OCI-LY1 (cell line): ENCODE data around the gene GNB4.

ENCODE experiments used
- H2AFZ ChIP-seq: fragments of 200-600 bp; sonication (generic), shearing (Covaris generic); 2 replicates; pipeline ENCODE4 v1.6.0; 2014; ENCODE audit warnings: antibody characterized with exemption, mild to moderate bottlenecking, low read length
- H3F3A ChIP-seq: fragments of 200-600 bp; sonication (generic), shearing (Covaris generic); 2 replicates; pipeline ENCODE4 v1.6.0; 2014; ENCODE audit warnings: mild to moderate bottlenecking, antibody characterized with exemption, low read length, moderate library complexity; ENCODE audit not compliant: insufficient read depth
- H3K27ac ChIP-seq: fragments of 200-600 bp; sonication (generic); 2 replicates; pipeline ENCODE4 v1.5.1; 2014; ENCODE audit warnings: low read length, mixed run types, mild to moderate bottlenecking, low read depth; ENCODE audit not compliant: poor library complexity, severe bottlenecking
- H3K27me3 ChIP-seq: fragments of 200-600 bp; sonication (generic); 2 replicates; pipeline ENCODE4 v1.6.0; 2014; ENCODE audit warnings: antibody characterized with exemption, mild to moderate bottlenecking, low read length, moderate library complexity; ENCODE audit not compliant: insufficient read depth
- H3K36me3 ChIP-seq: fragments of 200-600 bp; sonication (generic); 2 replicates; pipeline ENCODE4 v1.6.1; 2014; ENCODE audit warnings: mild to moderate bottlenecking, antibody characterized with exemption, low read length, moderate library complexity, mixed read lengths; ENCODE audit not compliant: insufficient read depth
- H3K4me1 ChIP-seq: fragments of 200-600 bp; sonication (generic); 2 replicates; pipeline ENCODE4 v1.5.1; 2014; ENCODE audit warnings: mild to moderate bottlenecking, low read length, moderate library complexity; ENCODE audit not compliant: insufficient read depth, severe bottlenecking
- H3K4me2 ChIP-seq: fragments of 200-600 bp; sonication (generic), shearing (Covaris generic); 2 replicates; pipeline ENCODE4 v1.6.1; 2014; ENCODE audit warnings: low read length
- H3K4me3 ChIP-seq: fragments of 200-600 bp; sonication (generic); 2 replicates; pipeline ENCODE4 v1.5.1; 2014; ENCODE audit warnings: low read length, low read depth, mild to moderate bottlenecking, mixed read lengths; ENCODE audit not compliant: poor library complexity, severe bottlenecking
- H3K79me2 ChIP-seq: fragments of 200-600 bp; shearing (Covaris generic); 2 replicates; pipeline ENCODE4 v1.6.1; 2016; ENCODE audit warnings: mixed run types, low read length, mixed read lengths; ENCODE audit not compliant: insufficient read depth
- H3K9ac ChIP-seq: fragments of 200-600 bp; sonication (generic), shearing (Covaris generic); 2 replicates; pipeline ENCODE4 v1.6.1; 2014; ENCODE audit warnings: mild to moderate bottlenecking, low read length, mixed read lengths
- H3K9me2 ChIP-seq: fragments of 200-600 bp; sonication (generic), shearing (Covaris generic); 2 replicates; pipeline ENCODE4 v1.6.1; 2014; ENCODE audit warnings: low read depth, mild to moderate bottlenecking, low read length, mixed read lengths
- H3K9me3 ChIP-seq: fragments of 200-600 bp; shearing (Covaris generic); 2 replicates; pipeline ENCODE4 v1.6.1; 2014; ENCODE audit warnings: low read length, mixed read lengths
- H4K20me1 ChIP-seq: fragments of 200-600 bp; sonication (generic), shearing (Covaris generic); 2 replicates; pipeline ENCODE4 v1.6.0; 2016; ENCODE audit warnings: mild to moderate bottlenecking, low read length; ENCODE audit not compliant: insufficient read depth
- EZH2 ChIP-seq: fragments of 200-600 bp; sonication (generic), shearing (Covaris generic); IDR thresholded peaks from 2 replicates; pipeline ENCODE4 v1.8.0; 2017; ENCODE audit warnings: borderline replicate concordance, mixed run types, mild to moderate bottlenecking, antibody characterized with exemption, low read length, moderate library complexity, mixed read lengths
- TF ChIP-seq, protein P1 (sequence below): fragments of 200-600 bp; sonication (generic), shearing (Covaris generic); IDR thresholded peaks from 2 replicates; pipeline ENCODE4 v1.5.1; 2017; ENCODE audit warnings: mild to moderate bottlenecking, antibody characterized with exemption, low read length, moderate library complexity, mixed read lengths

Gene GNB4

DNA sequence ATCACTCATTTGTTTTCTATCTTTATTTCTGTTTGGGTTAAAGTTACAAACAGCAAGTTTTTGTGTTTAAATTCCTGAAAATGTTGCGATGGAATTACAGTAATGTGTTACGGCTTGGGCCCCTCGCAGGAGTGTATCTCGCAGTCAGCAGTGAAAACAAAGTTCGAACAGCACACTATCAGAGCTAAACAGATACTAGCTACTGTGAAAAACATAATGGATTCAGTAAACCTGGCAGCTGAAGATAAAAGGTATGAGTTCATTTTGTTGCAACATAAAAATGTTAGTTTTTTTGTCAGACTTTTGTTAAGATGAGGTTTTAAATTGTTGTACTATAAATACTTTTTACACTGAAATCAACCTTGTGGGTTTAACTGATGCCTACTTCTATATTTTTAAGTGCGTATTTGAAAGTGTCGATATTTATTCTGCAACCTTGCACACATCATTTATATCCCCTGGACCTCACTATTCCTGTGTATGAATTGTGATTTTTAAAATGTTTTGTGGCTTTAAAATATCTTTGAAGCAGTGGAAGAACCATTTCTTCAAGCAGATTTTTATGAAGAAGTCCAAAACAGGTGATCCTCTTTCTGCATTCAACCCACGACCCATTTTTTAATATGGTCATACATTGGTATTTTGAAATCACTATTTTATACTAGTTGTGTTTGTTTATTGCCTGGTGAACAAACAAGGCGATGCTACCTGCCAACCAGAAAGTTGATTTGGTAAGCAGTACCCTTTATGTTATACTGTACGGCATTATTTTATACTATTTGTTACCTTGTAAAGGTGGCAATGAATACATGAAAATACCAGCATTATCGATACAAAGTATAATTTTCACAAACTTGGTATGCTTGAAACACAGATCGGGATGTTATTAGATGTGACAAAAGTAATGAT is 75.9 kb downstream of the GNB4 start:
- H3K4me3 ChIP-seq: no peak overlapping the region

DNA sequence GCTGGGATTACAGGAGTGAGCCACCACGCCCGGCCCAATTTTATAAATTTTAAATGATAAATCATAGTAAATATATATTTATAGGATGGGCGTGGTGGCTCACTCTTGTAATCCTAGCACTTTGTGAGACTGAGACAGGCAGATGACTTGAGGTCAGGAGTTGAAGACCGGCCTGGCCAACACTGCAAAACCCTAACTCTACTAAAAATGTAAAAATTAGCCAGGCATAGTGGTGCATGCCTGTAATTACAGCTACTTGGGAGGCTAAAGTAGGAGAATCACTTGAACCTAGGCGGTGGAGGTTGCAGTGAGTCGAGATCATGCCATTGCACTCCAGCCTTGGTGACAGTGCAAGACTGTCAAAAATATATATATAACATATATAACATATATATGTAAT is 77.3 kb downstream of the GNB4 start:
- Histone ChIP-seq H3K9me3 (no peaks in the 10 kb centered on the region), H3K9me2 (no peaks in the 10 kb centered on the region), H3K27ac (no peak overlapping the region), H2AFZ (no peak overlapping the region), H3K4me3 (no peak overlapping the region), H3K27me3 (no peaks in the 10 kb centered on the region), H3K79me2 (no peaks in the 10 kb centered on the region), H3K4me2 (no peak overlapping the region), H4K20me1 (no peaks in the 10 kb centered on the region), H3K36me3 (peaks cover 67% of the 10 kb centered on the region), H3F3A (no peaks in the 10 kb centered on the region), H3K4me1 (no peaks in the 10 kb centered on the region), H3K9ac (no peak overlapping the region)
- TF ChIP-seq, protein P1, sequence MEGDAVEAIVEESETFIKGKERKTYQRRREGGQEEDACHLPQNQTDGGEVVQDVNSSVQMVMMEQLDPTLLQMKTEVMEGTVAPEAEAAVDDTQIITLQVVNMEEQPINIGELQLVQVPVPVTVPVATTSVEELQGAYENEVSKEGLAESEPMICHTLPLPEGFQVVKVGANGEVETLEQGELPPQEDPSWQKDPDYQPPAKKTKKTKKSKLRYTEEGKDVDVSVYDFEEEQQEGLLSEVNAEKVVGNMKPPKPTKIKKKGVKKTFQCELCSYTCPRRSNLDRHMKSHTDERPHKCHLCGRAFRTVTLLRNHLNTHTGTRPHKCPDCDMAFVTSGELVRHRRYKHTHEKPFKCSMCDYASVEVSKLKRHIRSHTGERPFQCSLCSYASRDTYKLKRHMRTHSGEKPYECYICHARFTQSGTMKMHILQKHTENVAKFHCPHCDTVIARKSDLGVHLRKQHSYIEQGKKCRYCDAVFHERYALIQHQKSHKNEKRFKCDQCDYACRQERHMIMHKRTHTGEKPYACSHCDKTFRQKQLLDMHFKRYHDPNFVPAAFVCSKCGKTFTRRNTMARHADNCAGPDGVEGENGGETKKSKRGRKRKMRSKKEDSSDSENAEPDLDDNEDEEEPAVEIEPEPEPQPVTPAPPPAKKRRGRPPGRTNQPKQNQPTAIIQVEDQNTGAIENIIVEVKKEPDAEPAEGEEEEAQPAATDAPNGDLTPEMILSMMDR: no peak
- TF ChIP-seq EZH2: no peak

More for the DNA sequence above, 75.9 kb downstream of the GNB4 start:
- Histone ChIP-seq H3K79me2 (no peaks in the 10 kb centered on the region), H3K4me2 (no peak overlapping the region), H3K27ac (no peak overlapping the region), H3F3A (no peaks in the 10 kb centered on the region), H3K9me2 (no peaks in the 10 kb centered on the region), H3K9me3 (no peaks in the 10 kb centered on the region), H3K4me1 (no peaks in the 10 kb centered on the region), H3K36me3 (peaks cover 74% of the 10 kb centered on the region), H3K27me3 (no peaks in the 10 kb centered on the region), H3K9ac (no peak overlapping the region), H2AFZ (no peak overlapping the region), H4K20me1 (no peaks in the 10 kb centered on the region)
- TF ChIP-seq EZH2: no peak
- TF ChIP-seq, protein P1: no peak

DNA sequence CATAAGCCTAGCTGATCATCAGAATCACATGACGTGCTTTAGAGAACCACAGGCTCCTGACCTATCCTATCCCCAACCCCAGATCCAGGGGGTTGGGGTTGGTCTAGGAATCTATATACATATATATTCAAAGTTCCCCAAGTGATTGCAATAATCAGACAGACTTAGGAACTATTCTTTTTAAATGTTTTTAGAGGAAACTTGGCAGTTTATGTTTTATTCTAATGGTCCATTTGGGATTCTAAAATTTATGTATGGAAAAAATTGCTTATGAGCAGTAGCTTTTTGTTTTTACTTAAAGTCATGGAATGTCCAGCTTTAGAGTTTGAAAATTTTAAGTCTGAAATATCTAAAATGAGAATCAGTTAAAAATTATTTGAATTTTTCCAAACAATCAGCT is 81.6 kb downstream of the GNB4 start:
- Histone ChIP-seq H3K9me3 (no peaks in the 10 kb centered on the region), H3K27me3 (no peaks in the 10 kb centered on the region), H3F3A (peaks cover 3% of the 10 kb centered on the region; the same call in 1 of the 2 replicates), H3K36me3 (peaks cover 56% of the 10 kb centered on the region), H4K20me1 (no peaks in the 10 kb centered on the region), H3K4me2 (no peak overlapping the region), H3K9ac (no peak overlapping the region), H3K9me2 (no peaks in the 10 kb centered on the region), H3K79me2 (no peaks in the 10 kb centered on the region), H3K27ac (no peak overlapping the region), H3K4me3 (no peak overlapping the region), H2AFZ (no peak overlapping the region), H3K4me1 (no peaks in the 10 kb centered on the region)
- TF ChIP-seq, protein P1: no peak
- no peak for TF ChIP-seq EZH2
